Type B pancreatic cell (in vitro differentiated cells): ENCODE results near the gene ANO5. TPM values are rescaled to one million over a fixed set of nuclear protein-coding genes. Genes with fewer than 3 reads are reported as not detected.

ENCODE experiments used
- DNase-seq: peaks from one replicate; pipeline ENCODE4 v3.0.0; 2021; ENCODE audit warnings: mixed read lengths; ENCODE audit not compliant: unreplicated experiment; ENCODE audit errors: extremely low spot score
- H3K27ac Mint-ChIP-seq: 2 replicates; pipeline ENCODE4 v1.8.0; 2021; ENCODE audit warnings: mild to moderate bottlenecking, mixed read lengths
- H3K27me3 Mint-ChIP-seq: 2 replicates; pipeline ENCODE4 v1.8.0; 2021; ENCODE audit warnings: mixed read lengths
- H3K36me3 Mint-ChIP-seq: 2 replicates; pipeline ENCODE4 v1.8.0; 2021; ENCODE audit warnings: mixed read lengths
- H3K4me1 Mint-ChIP-seq: one replicate; pipeline ENCODE4 v1.8.0; 2021; ENCODE audit warnings: mixed read lengths; ENCODE audit not compliant: unreplicated experiment
- H3K4me3 Mint-ChIP-seq: 2 replicates; pipeline ENCODE4 v1.8.0; 2021; ENCODE audit warnings: mild to moderate bottlenecking, mixed read lengths
- H3K9me3 Mint-ChIP-seq: 2 replicates; pipeline ENCODE4 v1.8.0; 2021; ENCODE audit warnings: mixed read lengths
- total RNA-seq: library from RNA; stranded (reverse); gene quantifications from 2 replicates; pipeline ENCODE4 v1.2.1, GENCODE V29; 2021; ENCODE audit warnings: low replicate concordance
- TF ChIP-seq, protein P1 (sequence below): fragments of 200-600 bp; sonication (generic); conservative IDR thresholded peaks from 2 replicates; pipeline ENCODE4 v1.5.0; 2021; ENCODE audit warnings: antibody characterized with exemption, mild to moderate bottlenecking

The ANO5 gene
- total RNA-seq, 1 donor from 2014 or later: 4.1 TPM

DNA sequence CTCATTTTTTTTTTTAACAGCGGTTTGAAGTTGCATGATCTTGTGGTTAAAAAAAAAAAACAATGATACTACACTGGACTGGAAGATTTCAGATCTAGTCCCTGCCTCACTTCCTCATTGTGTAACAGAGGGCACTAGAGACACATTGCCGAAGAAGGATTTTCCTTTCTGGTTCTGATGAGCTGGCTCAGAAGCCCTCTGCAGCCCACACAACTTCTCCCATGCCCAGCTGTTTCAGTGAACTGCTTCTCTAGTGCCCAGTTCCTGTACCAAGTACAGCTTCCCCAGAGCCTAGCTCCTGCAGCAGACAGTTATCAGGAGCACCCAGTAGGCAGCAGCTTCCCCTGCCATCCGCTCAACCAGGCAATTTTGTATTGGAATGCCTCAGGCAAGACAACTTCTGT, 29.5 kb upstream of the ANO5 start:
- no peaks in the 10 kb centered on the region for H3K36me3 Mint-ChIP-seq

GRCh38 chr11:22165087-22165486, 27.8 kb upstream of the ANO5 start:
- H3K27me3 Mint-ChIP-seq: peaks cover 4% of the 10 kb centered on the region
- H3K4me1 Mint-ChIP-seq: no peaks in the 10 kb centered on the region
- DNase-seq: no peak
- H3K4me3 Mint-ChIP-seq: no peak overlapping the region
- TF ChIP-seq, protein P1, sequence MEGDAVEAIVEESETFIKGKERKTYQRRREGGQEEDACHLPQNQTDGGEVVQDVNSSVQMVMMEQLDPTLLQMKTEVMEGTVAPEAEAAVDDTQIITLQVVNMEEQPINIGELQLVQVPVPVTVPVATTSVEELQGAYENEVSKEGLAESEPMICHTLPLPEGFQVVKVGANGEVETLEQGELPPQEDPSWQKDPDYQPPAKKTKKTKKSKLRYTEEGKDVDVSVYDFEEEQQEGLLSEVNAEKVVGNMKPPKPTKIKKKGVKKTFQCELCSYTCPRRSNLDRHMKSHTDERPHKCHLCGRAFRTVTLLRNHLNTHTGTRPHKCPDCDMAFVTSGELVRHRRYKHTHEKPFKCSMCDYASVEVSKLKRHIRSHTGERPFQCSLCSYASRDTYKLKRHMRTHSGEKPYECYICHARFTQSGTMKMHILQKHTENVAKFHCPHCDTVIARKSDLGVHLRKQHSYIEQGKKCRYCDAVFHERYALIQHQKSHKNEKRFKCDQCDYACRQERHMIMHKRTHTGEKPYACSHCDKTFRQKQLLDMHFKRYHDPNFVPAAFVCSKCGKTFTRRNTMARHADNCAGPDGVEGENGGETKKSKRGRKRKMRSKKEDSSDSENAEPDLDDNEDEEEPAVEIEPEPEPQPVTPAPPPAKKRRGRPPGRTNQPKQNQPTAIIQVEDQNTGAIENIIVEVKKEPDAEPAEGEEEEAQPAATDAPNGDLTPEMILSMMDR: no peak
- no peaks in the 10 kb centered on the region for H3K36me3 Mint-ChIP-seq
- H3K27ac Mint-ChIP-seq: no peak overlapping the region
- no peaks in the 10 kb centered on the region for H3K9me3 Mint-ChIP-seq

More for the DNA sequence above, 29.5 kb upstream of the ANO5 start:
- TF ChIP-seq, protein P1: no peak
- no peaks in the 10 kb centered on the region for H3K9me3 Mint-ChIP-seq
- no peaks in the 10 kb centered on the region for H3K4me1 Mint-ChIP-seq
- H3K27ac Mint-ChIP-seq: no peak overlapping the region
- no peak for DNase-seq
- H3K4me3 Mint-ChIP-seq: no peak overlapping the region
- peaks cover 3% of the 10 kb centered on the region for H3K27me3 Mint-ChIP-seq

GRCh38 chr11:22165759-22166513, 26.9 kb upstream of the ANO5 start:
- H3K9me3 Mint-ChIP-seq: no peaks in the 10 kb centered on the region
- TF ChIP-seq, protein P1: no peak
- peaks cover 4% of the 10 kb centered on the region for H3K27me3 Mint-ChIP-seq
- no peak for DNase-seq
- no peaks in the 10 kb centered on the region for H3K36me3 Mint-ChIP-seq
- no peak overlapping the region for H3K4me3 Mint-ChIP-seq
- H3K4me1 Mint-ChIP-seq: no peaks in the 10 kb centered on the region
- H3K27ac Mint-ChIP-seq: no peak overlapping the region

- H3K4me3 Mint-ChIP-seq: no peak overlapping the region
- no peaks in the 10 kb centered on the region for H3K4me1 Mint-ChIP-seq
- no peaks in the 10 kb centered on the region for H3K36me3 Mint-ChIP-seq
- peaks cover 4% of the 10 kb centered on the region for H3K27me3 Mint-ChIP-seq
- DNase-seq: no peak
- H3K9me3 Mint-ChIP-seq: no peaks in the 10 kb centered on the region
- TF ChIP-seq, protein P1: peak; percentile 75
- H3K27ac Mint-ChIP-seq: no peak overlapping the region
These were observed 23.1 kb upstream of the ANO5 start for GRCh38 chr11:22169833-22170232.

- Mint-ChIP-seq H3K27me3 (peaks cover 8% of the 10 kb centered on the region), H3K4me3 (no peak overlapping the region), H3K27ac (no peak overlapping the region), H3K4me1 (no peaks in the 10 kb centered on the region), H3K36me3 (no peaks in the 10 kb centered on the region), H3K9me3 (no peaks in the 10 kb centered on the region)
- TF ChIP-seq, protein P1: no peak
- DNase-seq: no peak
These were observed 19.4 kb upstream of the ANO5 start for GRCh38 chr11:22173532-22173931.
